Duodenal mucosa (tissue), 2 donors: ENCODE measurements around the gene DMPK.

ENCODE experiments used
- H3K27ac ChIP-seq: one replicate; pipeline ENCODE4 v1.7.0; 2013; ENCODE audit warnings: low read depth, low read length
- H3K27me3 ChIP-seq, 2 donors: one replicate each; pipeline ENCODE4 v1.7.0; 2013; ENCODE audit warnings: low read length in 2 of 2, control low read depth in 1 of 2; ENCODE audit not compliant: insufficient read depth in 2 of 2, control insufficient read depth in 1 of 2
- H3K36me3 ChIP-seq, 2 donors: one replicate each; pipeline ENCODE4 v1.7.0; 2013; ENCODE audit warnings: low read length in 2 of 2, control low read depth in 1 of 2; ENCODE audit not compliant: insufficient read depth in 2 of 2, control insufficient read depth in 1 of 2
- H3K4me1 ChIP-seq, 2 donors: one replicate each; pipeline ENCODE4 v1.7.0; 2013; ENCODE audit warnings: low read length in 2 of 2, control low read depth in 1 of 2; ENCODE audit not compliant: insufficient read depth in 2 of 2, control insufficient read depth in 1 of 2
- H3K4me3 ChIP-seq, 2 donors: one replicate each; pipeline ENCODE4 v1.7.0; 2013; ENCODE audit warnings: low read length in 2 of 2, low read depth in 1 of 2
- H3K9ac ChIP-seq, 2 donors: one replicate each; pipeline ENCODE4 v1.7.0; 2013; ENCODE audit warnings: low read length in 2 of 2, low read depth in 1 of 2
- H3K9me3 ChIP-seq, 2 donors: one replicate each; pipeline ENCODE4 v1.7.0; 2013; ENCODE audit warnings: low read length in 2 of 2, control low read depth in 1 of 2; ENCODE audit not compliant: control insufficient read depth in 1 of 2

The DMPK gene

GRCh38 chr19:45789035-45789786, 6.9 kb upstream of the DMPK start:
- H3K9ac ChIP-seq, result no peak overlapping the region

GRCh38 chr19:45786533-45786894, 4.2 kb upstream of the DMPK start:
- Histone ChIP-seq H3K36me3 (peaks cover 6 to 36% of the 10 kb centered on the region in 2 donors), H3K4me3 (no peak overlapping the region), H3K9me3 (no peaks in the 10 kb centered on the region), H3K27ac (no peak overlapping the region), H3K4me1 (peaks cover 12 to 15% of the 10 kb centered on the region in 2 donors), H3K9ac (no peak overlapping the region), H3K27me3 (no peaks in the 10 kb centered on the region)

More at GRCh38 chr19:45789035-45789786, 6.9 kb upstream of the DMPK start:
- Histone ChIP-seq H3K27ac (no peak overlapping the region), H3K4me1 (peaks cover 16 to 20% of the 10 kb centered on the region in 2 donors), H3K4me3 (no peak overlapping the region), H3K27me3 (no peaks in the 10 kb centered on the region), H3K36me3 (peaks cover 6 to 36% of the 10 kb centered on the region in 2 donors), H3K9me3 (no peaks in the 10 kb centered on the region)

GRCh38 chr19:45785781-45786532, 3.7 kb upstream of the DMPK start:
- Histone ChIP-seq H3K4me1 (peaks cover 9 to 11% of the 10 kb centered on the region in 2 donors), H3K27ac (no peak overlapping the region), H3K9me3 (no peaks in the 10 kb centered on the region), H3K36me3 (peaks cover 6 to 36% of the 10 kb centered on the region in 2 donors), H3K27me3 (no peaks in the 10 kb centered on the region), H3K9ac (no peak overlapping the region), H3K4me3 (no peak overlapping the region)

GRCh38 chr19:45785097-45785496, 2.8 kb upstream of the DMPK start:
- Histone ChIP-seq H3K9ac (no peak overlapping the region), H3K36me3 (peaks cover 2 to 36% of the 10 kb centered on the region in 2 donors), H3K27ac (no peak overlapping the region), H3K9me3 (no peaks in the 10 kb centered on the region), H3K27me3 (peaks cover 0 to under 1% of the 10 kb centered on the region in 2 donors), H3K4me3 (no peak overlapping the region), H3K4me1 (peaks cover 9 to 16% of the 10 kb centered on the region in 2 donors)

GRCh38 chr19:45784096-45784495, 1.8 kb upstream of the DMPK start:
- no peak overlapping the region for H3K4me3 ChIP-seq
- peak overlapping the region; percentile 20 for H3K27ac ChIP-seq
- H3K36me3 ChIP-seq, result peaks cover 2 to 31% of the 10 kb centered on the region in 2 donors
- no peak overlapping the region for H3K9ac ChIP-seq
- H3K27me3 ChIP-seq, result peaks cover 0 to 5% of the 10 kb centered on the region in 2 donors
- peaks cover 14 to 24% of the 10 kb centered on the region in 2 donors for H3K4me1 ChIP-seq
- H3K9me3 ChIP-seq, result no peaks in the 10 kb centered on the region

- H3K27ac ChIP-seq, result peak overlapping the region; percentile 13
- H3K4me1 ChIP-seq, result peaks cover 22 to 33% of the 10 kb centered on the region in 2 donors
- peaks cover 0 to 5% of the 10 kb centered on the region in 2 donors for H3K27me3 ChIP-seq
- H3K36me3 ChIP-seq, result peaks cover 2 to 23% of the 10 kb centered on the region in 2 donors
- H3K4me3 ChIP-seq, result no peak overlapping the region
- H3K9ac ChIP-seq, result no peak overlapping the region
- H3K9me3 ChIP-seq, result no peaks in the 10 kb centered on the region
Observed at GRCh38 chr19:45782820-45783785, 813 bp upstream of the DMPK start.

- H3K27me3 ChIP-seq, result peaks cover 0 to 5% of the 10 kb centered on the region in 2 donors
- peak overlapping the region; percentile 19 to 47 for H3K9ac ChIP-seq
- no peaks in the 10 kb centered on the region for H3K9me3 ChIP-seq
- peaks cover 22 to 33% of the 10 kb centered on the region in 2 donors for H3K4me1 ChIP-seq
- peak overlapping the region; percentile 32 for H3K27ac ChIP-seq
- peak overlapping the region; percentile 48 to 49 for H3K4me3 ChIP-seq
- H3K36me3 ChIP-seq, result peaks cover 12 to 26% of the 10 kb centered on the region in 2 donors
Observed at GRCh38 chr19:45781214-45782161, 802 bp downstream of the DMPK start.

GRCh38 chr19:45780448-45781213, 1.7 kb downstream of the DMPK start:
- H3K27ac ChIP-seq, result no peak overlapping the region
- H3K36me3 ChIP-seq, result peaks cover 12 to 22% of the 10 kb centered on the region in 2 donors
- H3K9me3 ChIP-seq, result no peaks in the 10 kb centered on the region
- peak overlapping the region in 1 of 2 donors; percentile 49 for H3K4me3 ChIP-seq
- peaks cover 22 to 33% of the 10 kb centered on the region in 2 donors for H3K4me1 ChIP-seq
- H3K27me3 ChIP-seq, result peaks cover 0 to 5% of the 10 kb centered on the region in 2 donors
- H3K9ac ChIP-seq, result peak overlapping the region in 1 of 2 donors; percentile 47
